SJSA1 (cell line): ENCODE results near the gene TASP1. TPM values are rescaled to one million over a fixed set of nuclear protein-coding genes. Genes with fewer than 3 reads are reported as not detected.

Experiments used
- DNase-seq, 2 experiments: peaks; one replicate each; pipeline ENCODE4 v3.0.0-alpha.2; 2015 to 2020; ENCODE audit warnings: low spot score in 2 of 2, low read depth in 1 of 2
- H3K27ac ChIP-seq: fragments of 250-450 bp; sonication (Bioruptor Pico); 2 replicates; pipeline ENCODE4 v1.5.1; 2020; ENCODE audit warnings: mild to moderate bottlenecking, moderate library complexity
- H3K27me3 ChIP-seq: fragments of 250-450 bp; sonication (Bioruptor Pico); replicated peaks from 2 replicates; pipeline ENCODE4 v1.5.1; 2020; ENCODE audit warnings: mild to moderate bottlenecking, moderate library complexity
- H3K36me3 ChIP-seq: fragments of 250-450 bp; sonication (Bioruptor Pico); 2 replicates; pipeline ENCODE4 v1.5.1; 2020; ENCODE audit warnings: mild to moderate bottlenecking
- H3K4me1 ChIP-seq: fragments of 250-450 bp; sonication (Bioruptor Pico); replicated peaks from 2 replicates; pipeline ENCODE4 v1.6.1; 2021; ENCODE audit warnings: mild to moderate bottlenecking
- H3K4me3 ChIP-seq: fragments of 250-450 bp; sonication (Bioruptor Pico); 2 replicates; pipeline ENCODE4 v1.5.1; 2020; ENCODE audit warnings: mild to moderate bottlenecking
- H3K9me3 ChIP-seq: fragments of 250-450 bp; sonication (Bioruptor Pico); replicated peaks from 2 replicates; pipeline ENCODE4 v1.5.1; 2020; ENCODE audit warnings: mild to moderate bottlenecking
- total RNA-seq: library from RNA; depleted of rRNA; stranded (reverse); fragments of >200 nt; shearing (Covaris generic); gene quantifications from 2 replicates; pipeline ENCODE4 v1.2.3, GENCODE V29; 2014

Gene TASP1
- total RNA-seq, 1 experiment from 2014 or later, result 11.3 TPM

- no peak overlapping the region for H3K4me3 ChIP-seq
These were observed 214.4 kb downstream of the TASP1 start for GRCh38 chr20:13424174-13424833.

GRCh38 chr20:13423472-13424173 is 215.1 kb downstream of the TASP1 start:
- no peak overlapping the region for H3K27ac ChIP-seq

More at GRCh38 chr20:13424174-13424833, 214.4 kb downstream of the TASP1 start:
- no peak overlapping the region for H3K27ac ChIP-seq
- no peaks in the 10 kb centered on the region for H3K4me1 ChIP-seq
- DNase-seq, result no peak
- H3K27me3 ChIP-seq, result no peaks in the 10 kb centered on the region
- no peaks in the 10 kb centered on the region for H3K9me3 ChIP-seq
- H3K36me3 ChIP-seq, result no peaks in the 10 kb centered on the region

GRCh38 chr20:13422637-13423036 is 216.1 kb downstream of the TASP1 start:
- H3K4me3 ChIP-seq, result no peak overlapping the region

More at GRCh38 chr20:13423472-13424173, 215.1 kb downstream of the TASP1 start:
- Histone ChIP-seq H3K36me3 (no peaks in the 10 kb centered on the region), H3K27me3 (no peaks in the 10 kb centered on the region), H3K4me3 (no peak overlapping the region), H3K4me1 (no peaks in the 10 kb centered on the region), H3K9me3 (no peaks in the 10 kb centered on the region)
- DNase-seq, result no peak

GRCh38 chr20:13420625-13421024 is 218.1 kb downstream of the TASP1 start:
- Histone ChIP-seq H3K9me3 (no peaks in the 10 kb centered on the region), H3K27me3 (no peaks in the 10 kb centered on the region), H3K4me1 (no peaks in the 10 kb centered on the region), H3K27ac (no peak overlapping the region), H3K36me3 (no peaks in the 10 kb centered on the region), H3K4me3 (no peak overlapping the region)
- no peak for DNase-seq

More at GRCh38 chr20:13422637-13423036, 216.1 kb downstream of the TASP1 start:
- no peak overlapping the region for H3K27ac ChIP-seq
- no peaks in the 10 kb centered on the region for H3K36me3 ChIP-seq
- H3K27me3 ChIP-seq, result no peaks in the 10 kb centered on the region
- H3K9me3 ChIP-seq, result no peaks in the 10 kb centered on the region
- H3K4me1 ChIP-seq, result no peaks in the 10 kb centered on the region
- no peak for DNase-seq

- no peak for DNase-seq
- Histone ChIP-seq H3K9me3 (no peaks in the 10 kb centered on the region), H3K27ac (no peak overlapping the region), H3K27me3 (no peaks in the 10 kb centered on the region), H3K4me3 (no peak overlapping the region), H3K4me1 (no peaks in the 10 kb centered on the region), H3K36me3 (no peaks in the 10 kb centered on the region)
These were observed 219.3 kb downstream of the TASP1 start for GRCh38 chr20:13419477-13419876.

GRCh38 chr20:13418263-13419229 is 220.2 kb downstream of the TASP1 start:
- H3K27ac ChIP-seq, result no peak overlapping the region
- H3K4me1 ChIP-seq, result no peaks in the 10 kb centered on the region
- H3K36me3 ChIP-seq, result no peaks in the 10 kb centered on the region
- H3K27me3 ChIP-seq, result no peaks in the 10 kb centered on the region
- DNase-seq, result no peak
- H3K4me3 ChIP-seq, result no peak overlapping the region
- no peaks in the 10 kb centered on the region for H3K9me3 ChIP-seq

- DNase-seq, result no peak
- H3K27ac ChIP-seq, result no peak overlapping the region
These were observed 222.2 kb downstream of the TASP1 start for GRCh38 chr20:13416531-13416930.

GRCh38 chr20:13412806-13413445 is 225.8 kb downstream of the TASP1 start:
- no peaks in the 10 kb centered on the region for H3K27me3 ChIP-seq
- no peak overlapping the region for H3K27ac ChIP-seq
- DNase-seq, result no peak
- no peaks in the 10 kb centered on the region for H3K9me3 ChIP-seq
- no peaks in the 10 kb centered on the region for H3K4me1 ChIP-seq
- H3K4me3 ChIP-seq, result no peak overlapping the region
- H3K36me3 ChIP-seq, result no peaks in the 10 kb centered on the region

More at GRCh38 chr20:13416531-13416930, 222.2 kb downstream of the TASP1 start:
- Histone ChIP-seq H3K36me3 (no peaks in the 10 kb centered on the region), H3K4me1 (no peaks in the 10 kb centered on the region), H3K27me3 (no peaks in the 10 kb centered on the region), H3K4me3 (no peak overlapping the region), H3K9me3 (no peaks in the 10 kb centered on the region)

GRCh38 chr20:13404293-13404692 is 234.4 kb downstream of the TASP1 start:
- H3K4me3 ChIP-seq, result no peak overlapping the region
- H3K27me3 ChIP-seq, result no peaks in the 10 kb centered on the region
- DNase-seq, result no peak
- no peaks in the 10 kb centered on the region for H3K9me3 ChIP-seq
- H3K4me1 ChIP-seq, result no peaks in the 10 kb centered on the region
- no peaks in the 10 kb centered on the region for H3K36me3 ChIP-seq
- H3K27ac ChIP-seq, result no peak overlapping the region

GRCh38 chr20:13403453-13403852 is 235.3 kb downstream of the TASP1 start:
- Histone ChIP-seq H3K4me1 (no peaks in the 10 kb centered on the region), H3K36me3 (no peaks in the 10 kb centered on the region), H3K27me3 (no peaks in the 10 kb centered on the region), H3K9me3 (no peaks in the 10 kb centered on the region), H3K27ac (no peak overlapping the region), H3K4me3 (no peak overlapping the region)
- no peak for DNase-seq

GRCh38 chr20:13402986-13403385 is 235.7 kb downstream of the TASP1 start:
- H3K4me1 ChIP-seq, result no peaks in the 10 kb centered on the region
- H3K9me3 ChIP-seq, result no peaks in the 10 kb centered on the region
- no peak for DNase-seq

GRCh38 chr20:13402171-13402760 is 236.5 kb downstream of the TASP1 start:
- H3K4me3 ChIP-seq, result no peak overlapping the region
- peaks cover 6% of the 10 kb centered on the region for H3K4me1 ChIP-seq
- no peak overlapping the region for H3K27ac ChIP-seq
- H3K27me3 ChIP-seq, result no peaks in the 10 kb centered on the region
- H3K36me3 ChIP-seq, result no peaks in the 10 kb centered on the region
- no peaks in the 10 kb centered on the region for H3K9me3 ChIP-seq
- no peak for DNase-seq

More at GRCh38 chr20:13402986-13403385, 235.7 kb downstream of the TASP1 start:
- H3K4me3 ChIP-seq, result no peak overlapping the region
- no peaks in the 10 kb centered on the region for H3K36me3 ChIP-seq
- no peaks in the 10 kb centered on the region for H3K27me3 ChIP-seq
- no peak overlapping the region for H3K27ac ChIP-seq

GRCh38 chr20:13401596-13401995 is 237.1 kb downstream of the TASP1 start:
- Histone ChIP-seq H3K27me3 (no peaks in the 10 kb centered on the region), H3K27ac (no peak overlapping the region), H3K4me3 (no peak overlapping the region), H3K9me3 (no peaks in the 10 kb centered on the region), H3K36me3 (no peaks in the 10 kb centered on the region), H3K4me1 (peaks cover 13% of the 10 kb centered on the region)
- DNase-seq, result no peak
